CD14-positive monocyte (primary cell): Measurements from ENCODE around the gene EME2. TPM values are rescaled to one million over a fixed set of nuclear protein-coding genes. Genes with fewer than 3 reads are reported as not detected.

Source experiments
- DNase-seq, 3 donors: peaks; one replicate each; pipeline ENCODE4 v3.0.0-alpha.2; 2011 to 2022
- H2AFZ ChIP-seq: 2 replicates; pipeline ENCODE4 v1.6.0; 2012; ENCODE audit warnings: mild to moderate bottlenecking, low read depth, low read length, inconsistent platforms; ENCODE audit not compliant: insufficient read depth, poor library complexity, severe bottlenecking
- H3K27ac ChIP-seq, 2 donors: 1 replicate in 1 of 2; 2 replicates in 1 of 2; pipeline ENCODE4 v1.5.1; 2012 to 2013; ENCODE audit warnings: low read length in 2 of 2, control low read depth in 1 of 2, inconsistent platforms in 1 of 2, low read depth in 1 of 2, mild to moderate bottlenecking in 1 of 2
- H3K27me3 ChIP-seq, 2 donors: one replicate each; pipeline versions ENCODE4 v1.6.0 to v1.6.1; 2011 to 2013; ENCODE audit warnings: low read length in 2 of 2; ENCODE audit not compliant: control insufficient read depth in 2 of 2, insufficient read depth in 2 of 2
- H3K36me3 ChIP-seq, 2 donors: replicated peaks in 1 of 2; 1 replicate in 1 of 2; 2 replicates in 1 of 2; pipeline versions ENCODE4 v1.5.1 to v1.6.1; 2012 to 2013; ENCODE audit warnings: low read length in 2 of 2, control low read depth in 1 of 2, inconsistent platforms in 1 of 2, mild to moderate bottlenecking in 1 of 2; ENCODE audit not compliant: insufficient read depth in 2 of 2, control insufficient read depth in 1 of 2
- H3K4me1 ChIP-seq, 2 donors: 1 replicate in 1 of 2; 2 replicates in 1 of 2; pipeline versions ENCODE4 v1.5.1 to v1.6.1; 2012 to 2013; ENCODE audit warnings: low read length in 2 of 2, control low read depth in 1 of 2, inconsistent platforms in 1 of 2, mild to moderate bottlenecking in 1 of 2, moderate library complexity in 1 of 2; ENCODE audit not compliant: insufficient read depth in 2 of 2, control insufficient read depth in 1 of 2
- H3K4me2 ChIP-seq: replicated peaks from 2 replicates; pipeline ENCODE3; 2012; ENCODE audit warnings: low read length, moderate library complexity, mild to moderate bottlenecking; ENCODE audit not compliant: poor library complexity, severe bottlenecking; ENCODE audit errors: extremely low read depth
- H3K4me3 ChIP-seq, 3 experiments: fragments of 200-600 bp in 1 of 3; sonication (generic) in 1 of 3; replicated peaks in 1 of 3; 1 replicate in 2 of 3; 2 replicates in 1 of 3; pipeline ENCODE4 v1.5.1; 2011 to 2013; ENCODE audit warnings: low read length in 3 of 3, mild to moderate bottlenecking in 3 of 3, control low read depth in 2 of 3, low read depth in 2 of 3, inconsistent platforms in 1 of 3, moderate library complexity in 1 of 3
- H3K79me2 ChIP-seq: 2 replicates; pipeline ENCODE4 v1.6.0; 2012; ENCODE audit warnings: mild to moderate bottlenecking, control low read depth, inconsistent platforms, low read length, moderate library complexity; ENCODE audit not compliant: insufficient read depth
- H3K9ac ChIP-seq: 2 replicates; pipeline ENCODE4 v1.6.0; 2017; ENCODE audit warnings: low read length, mild to moderate bottlenecking; ENCODE audit not compliant: insufficient read depth, poor library complexity, severe bottlenecking
- H3K9me3 ChIP-seq, 2 donors: replicated peaks in 1 of 2; 1 replicate in 1 of 2; 2 replicates in 1 of 2; pipeline versions ENCODE4 v1.5.1 to v1.6.1; 2012 to 2013; ENCODE audit warnings: low read length in 2 of 2, control low read depth in 1 of 2; ENCODE audit not compliant: control insufficient read depth in 1 of 2, insufficient read depth in 1 of 2
- H4K20me1 ChIP-seq: 2 replicates; pipeline ENCODE4 v1.6.0; 2012; ENCODE audit warnings: mild to moderate bottlenecking, low read length, control low read depth, moderate library complexity; ENCODE audit not compliant: insufficient read depth
- H3K27ac Mint-ChIP-seq, 7 donors: one replicate each; pipeline ENCODE4 v1.8.0; 2020; ENCODE audit warnings: mild to moderate bottlenecking in 7 of 7, mixed read lengths in 7 of 7, moderate library complexity in 6 of 7, inconsistent platforms in 2 of 7
- H3K27me3 Mint-ChIP-seq, 3 donors: one replicate each; pipeline ENCODE4 v1.8.0; 2021 to 2022; ENCODE audit warnings: low read depth in 3 of 3, mild to moderate bottlenecking in 3 of 3, mixed read lengths in 3 of 3, moderate library complexity in 3 of 3, inconsistent platforms in 1 of 3
- H3K36me3 Mint-ChIP-seq, 2 donors: one replicate each; pipeline ENCODE4 v1.8.0; 2020; ENCODE audit warnings: mixed read lengths in 2 of 2, inconsistent platforms in 1 of 2, mild to moderate bottlenecking in 1 of 2
- H3K4me1 Mint-ChIP-seq: one replicate; pipeline ENCODE4 v1.8.0; 2020; ENCODE audit warnings: mild to moderate bottlenecking, mixed read lengths
- H3K4me3 Mint-ChIP-seq, 2 donors: one replicate each; pipeline ENCODE4 v1.8.0; 2020; ENCODE audit warnings: mild to moderate bottlenecking in 2 of 2, mixed read lengths in 2 of 2, moderate library complexity in 1 of 2
- H3K9me3 Mint-ChIP-seq, 7 donors: one replicate each; pipeline ENCODE4 v1.8.0; 2020 to 2022; ENCODE audit warnings: mixed read lengths in 7 of 7, mild to moderate bottlenecking in 6 of 7, moderate library complexity in 6 of 7, inconsistent platforms in 2 of 7
- WGBS: methylation state at CpG from one replicate; pipeline ENCODE4 v1.1.5; 2013; ENCODE audit warnings: missing lambda C conversion rate; ENCODE audit not compliant: insufficient coverage; 5-methylcytosine and 5-hydroxymethylcytosine counted together
- intact Hi-C, 2 donors: fragments of 100-400 bp; cut with micrococcal nuclease; formaldehyde crosslinking; loops; one replicate each; pipeline versions ENCODE4 v1.15.0 to v1.15.1; 2023
- polyA plus RNA-seq, 3 donors: library from polyadenylated mRNA; depleted of rRNA in 1 of 3; unstranded in 2 of 3; stranded (reverse) in 1 of 3; fragments of 300-500 nt in 2 of 3; fragments of >200 nt in 1 of 3; fragmentation: Illumina TruSeq in 2 of 3; gene quantifications; 1 replicate in 2 of 3; 2 replicates in 1 of 3; pipeline ENCODE4 v1.2.3, GENCODE V29; 2012 to 2021
- TF ChIP-seq, protein P1 (sequence below): fragments of 200-600 bp; IDR thresholded peaks from one replicate; pipeline ENCODE4 v1.8.0; 2022; ENCODE audit warnings: antibody characterized with exemption, mild to moderate bottlenecking

The EME2 gene
- polyA plus RNA-seq, 3 donors = 0.26 to 36.6 (median 0.48) TPM

DNA sequence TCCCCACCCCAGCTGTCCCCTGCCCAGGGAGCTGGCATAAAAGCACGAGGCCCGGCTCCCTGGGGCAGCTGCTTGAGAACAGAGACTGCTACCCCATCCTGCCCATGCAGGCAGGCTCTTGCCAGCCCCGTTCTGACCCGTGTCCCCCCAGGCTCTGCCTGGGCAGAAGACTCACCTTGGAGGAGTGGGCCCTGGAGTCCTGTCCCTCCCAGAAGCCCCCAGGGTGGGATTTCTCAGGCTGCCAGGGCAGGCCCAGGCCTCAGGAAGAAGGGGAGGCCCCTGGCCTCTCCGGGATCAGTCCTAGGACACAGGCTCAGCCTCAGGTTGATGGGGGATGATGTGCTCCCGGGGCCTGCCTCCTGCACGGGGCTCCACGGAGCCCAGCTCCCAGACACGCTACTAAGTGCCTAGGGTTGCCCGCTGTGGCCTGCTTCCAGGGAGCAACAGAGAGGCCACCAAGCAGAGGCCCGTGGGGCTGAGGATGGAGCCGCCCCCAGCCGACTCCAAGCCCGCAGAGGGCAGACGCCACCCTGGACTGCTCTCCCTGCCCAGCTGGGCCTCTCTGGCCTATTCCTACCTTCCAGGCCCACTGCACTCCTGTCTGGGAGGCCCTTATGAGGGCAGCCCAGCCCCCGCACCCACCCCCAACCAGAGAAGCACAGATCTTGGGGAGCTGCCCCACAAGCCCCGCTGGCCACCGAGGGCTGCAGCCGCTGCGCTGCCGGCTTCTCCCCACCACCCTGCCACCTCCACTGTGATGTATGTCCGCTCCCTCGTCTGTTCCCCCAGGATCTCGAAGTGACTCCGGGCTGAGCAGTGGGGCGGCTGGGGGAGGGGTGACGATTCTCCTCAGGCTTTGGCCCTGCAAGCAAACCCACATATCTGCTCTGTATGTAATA lies 3.0 kb upstream of the EME2 start:
- peaks cover 58% of the 10 kb centered on the region for H4K20me1 ChIP-seq
- intact Hi-C loops = loop anchor here (5.0 to 10.0 kb wide), 4 partner anchors 65 to 347 kb away; partner anchors contain the start of genes CLCN7 (in 1 of the 2), MAPK8IP3 (in 1 of the 2) and UQCC4 (in 1 of the 2)
- H3K27ac ChIP-seq = no peak overlapping the region
- Mint-ChIP-seq H3K36me3 (peaks cover 29 to 45% of the 10 kb centered on the region in 2 donors), H3K4me1 (peaks cover 24% of the 10 kb centered on the region), H3K9me3 (peaks cover 0 to 2% (median 0%) of the 10 kb centered on the region in 7 donors), H3K27ac (peak overlapping the region in 2 of 7 donors; percentile 9 to 41), H3K4me3 (peak overlapping the region in 1 of 2 donors; percentile 41), H3K27me3 (peaks cover 0 to 1% (median 0%) of the 10 kb centered on the region in 3 donors)
- H3K36me3 ChIP-seq = peaks cover 45 to 46% of the 10 kb centered on the region in 2 donors
- no peak overlapping the region for H3K9ac ChIP-seq
- H3K4me1 ChIP-seq = peaks cover 27 to 39% of the 10 kb centered on the region in 2 donors
- H3K9me3 ChIP-seq = no peaks in the 10 kb centered on the region
- peak overlapping the region; percentile 100 for H3K4me2 ChIP-seq
- 92% methylated on average over 17 of the region's 27 CpGs for WGBS
- no peaks in the 10 kb centered on the region for H3K27me3 ChIP-seq
- H2AFZ ChIP-seq = no peak overlapping the region
- peak overlapping the region in 1 of 3 experiments; percentile 99 for H3K4me3 ChIP-seq
- TF ChIP-seq, protein P1, sequence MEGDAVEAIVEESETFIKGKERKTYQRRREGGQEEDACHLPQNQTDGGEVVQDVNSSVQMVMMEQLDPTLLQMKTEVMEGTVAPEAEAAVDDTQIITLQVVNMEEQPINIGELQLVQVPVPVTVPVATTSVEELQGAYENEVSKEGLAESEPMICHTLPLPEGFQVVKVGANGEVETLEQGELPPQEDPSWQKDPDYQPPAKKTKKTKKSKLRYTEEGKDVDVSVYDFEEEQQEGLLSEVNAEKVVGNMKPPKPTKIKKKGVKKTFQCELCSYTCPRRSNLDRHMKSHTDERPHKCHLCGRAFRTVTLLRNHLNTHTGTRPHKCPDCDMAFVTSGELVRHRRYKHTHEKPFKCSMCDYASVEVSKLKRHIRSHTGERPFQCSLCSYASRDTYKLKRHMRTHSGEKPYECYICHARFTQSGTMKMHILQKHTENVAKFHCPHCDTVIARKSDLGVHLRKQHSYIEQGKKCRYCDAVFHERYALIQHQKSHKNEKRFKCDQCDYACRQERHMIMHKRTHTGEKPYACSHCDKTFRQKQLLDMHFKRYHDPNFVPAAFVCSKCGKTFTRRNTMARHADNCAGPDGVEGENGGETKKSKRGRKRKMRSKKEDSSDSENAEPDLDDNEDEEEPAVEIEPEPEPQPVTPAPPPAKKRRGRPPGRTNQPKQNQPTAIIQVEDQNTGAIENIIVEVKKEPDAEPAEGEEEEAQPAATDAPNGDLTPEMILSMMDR = no peak
- no peak for DNase-seq
- peaks cover 33% of the 10 kb centered on the region for H3K79me2 ChIP-seq

DNA sequence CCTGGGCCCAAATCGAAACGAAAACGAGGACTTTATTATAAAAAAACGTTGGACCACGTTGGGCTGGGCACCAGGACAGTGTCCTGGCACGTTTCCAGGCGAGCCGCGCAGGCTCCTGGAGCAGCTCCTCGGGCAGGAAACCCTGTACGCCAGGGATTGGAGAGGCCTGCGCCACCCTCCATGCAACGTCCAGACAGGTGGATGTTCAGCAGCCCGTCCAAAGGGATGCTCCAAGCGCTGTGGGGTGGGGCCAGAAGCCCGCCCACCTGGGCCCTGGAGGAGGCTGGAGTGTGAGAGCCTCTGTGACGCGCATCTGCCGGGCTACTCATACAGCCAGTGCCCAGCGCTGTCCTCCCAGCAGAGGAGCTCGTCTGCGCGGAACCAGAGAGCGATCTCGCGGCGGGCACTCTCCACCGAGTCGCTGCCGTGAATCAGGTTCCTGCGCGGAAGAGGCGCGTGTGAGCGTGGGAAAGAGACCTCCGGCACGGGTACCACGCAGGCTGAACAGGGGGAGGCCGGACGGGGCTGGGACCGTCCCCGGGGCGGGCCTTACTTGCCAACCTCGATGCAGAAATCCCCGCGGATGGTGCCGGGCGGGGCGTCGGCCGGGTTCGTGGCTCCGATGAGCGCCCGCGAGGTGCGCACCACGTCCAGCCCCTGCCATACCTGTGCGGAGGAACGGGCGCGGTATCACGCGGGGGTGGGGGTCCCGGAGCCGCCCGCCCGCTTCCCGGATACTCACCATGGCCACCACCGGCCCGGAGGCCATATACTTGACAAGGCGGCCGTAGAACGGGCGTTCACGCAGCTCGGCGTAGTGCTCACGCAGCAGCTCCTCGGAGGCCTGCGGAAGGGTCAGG lies 2.1 kb upstream of the EME2 start:
- Mint-ChIP-seq H3K4me3 (peak overlapping the region; percentile 90 to 94), H3K27me3 (peaks cover 0 to 1% (median 0%) of the 10 kb centered on the region in 3 donors), H3K36me3 (peaks cover 24 to 45% of the 10 kb centered on the region in 2 donors), H3K27ac (peak overlapping the region in 4 of 7 donors; percentile 9 to 66 (median 48)), H3K9me3 (peaks cover 0 to 2% (median 0%) of the 10 kb centered on the region in 7 donors), H3K4me1 (peaks cover 28% of the 10 kb centered on the region)
- Histone ChIP-seq H3K4me2 (peak overlapping the region; percentile 100), H3K79me2 (peaks cover 41% of the 10 kb centered on the region), H3K9ac (peak overlapping the region; percentile 72), H3K9me3 (no peaks in the 10 kb centered on the region), H3K27me3 (no peaks in the 10 kb centered on the region), H2AFZ (peak overlapping the region; percentile 92), H3K4me1 (peaks cover 30 to 45% of the 10 kb centered on the region in 2 donors), H3K27ac (peak overlapping the region in 1 of 2 donors; percentile 20), H3K4me3 (peak overlapping the region; percentile 49 to 99 (median 89)), H4K20me1 (peaks cover 67% of the 10 kb centered on the region), H3K36me3 (peaks cover 43 to 45% of the 10 kb centered on the region in 2 donors)
- TF ChIP-seq, protein P1 = no peak
- DNase-seq = no peak
- intact Hi-C loops = loop anchor here (5.0 to 10.0 kb wide), 4 partner anchors 66 to 348 kb away; partner anchors contain the start of genes CLCN7 (in 1 of the 2), MAPK8IP3 (in 1 of the 2) and UQCC4 (in 1 of the 2)
- WGBS = 16% methylated on average over 73 of the region's 81 CpGs
